Measurements from ENCODE around the gene BSND. TPM values are rescaled to one million over a fixed set of nuclear protein-coding genes. Genes with fewer than 3 reads are reported as not detected.

BSND gene
- total RNA-seq, 1 experiment from 2014 or later, result not detected

GRCh38 chr1:55060133-55060999 is 61.6 kb downstream of the BSND start:
- Histone ChIP-seq H3K9me2 (replicated peaks; ENCODE audit: low read length) (no peaks in the 10 kb centered on the region), H3K79me2 (ENCODE audit: low read length) (no peaks in the 10 kb centered on the region), H2AFZ (ENCODE audit: low read length) (no peak overlapping the region), H3K36me3 (ENCODE audit: low read depth, low read length) (no peaks in the 10 kb centered on the region), H3K9ac (ENCODE audit: low read length) (no peak overlapping the region), H4K20me1 (ENCODE audit: low read length) (no peaks in the 10 kb centered on the region), H3K4me2 (ENCODE audit: low read length) (no peak overlapping the region), H3K4me3 (ENCODE audit: low read length) (no peak overlapping the region), H3F3A (ENCODE audit: low read length, unreplicated experiment) (no peaks in the 10 kb centered on the region), H3K4me1 (ENCODE audit: insufficient read depth, low read length) (no peaks in the 10 kb centered on the region), H3K27me3 (ENCODE audit: low read length) (no peaks in the 10 kb centered on the region), H3K9me3 (ENCODE audit: low read length) (no peaks in the 10 kb centered on the region), H3K27ac (ENCODE audit: low read length) (no peak overlapping the region)
- intact Hi-C loops (cut with micrococcal nuclease), result no loop called here
- ChIA-PET CTCF (no interaction called here), POLR2A (ENCODE audit: unreplicated experiment) (no interaction called here)
- no TSS peak for BruUV-seq (replicated peaks)
- no peak for DNase-seq
- TF ChIP-seq EZH2 (IDR thresholded peaks at IDR 0.05; ENCODE audit: low read length, unreplicated experiment) (no peak), EZH2phosphoT487 (IDR thresholded peaks at IDR 0.05; ENCODE audit: borderline replicate concordance, low read length) (no peak), CTCF (conservative IDR thresholded peaks at IDR 0.05; ENCODE audit: low read depth, low read length) (no peak)
- ATAC-seq, result no peak

GRCh38 chr1:55061000-55061705 is 62.4 kb downstream of the BSND start:
- POLR2A ChIA-PET (ENCODE audit: unreplicated experiment), result no interaction called here
- no peak overlapping the region for H3K27ac ChIP-seq (ENCODE audit: low read length)

More at GRCh38 chr1:55061000-55061705, 62.4 kb downstream of the BSND start:
- H3K27me3 ChIP-seq (ENCODE audit: low read length), result no peaks in the 10 kb centered on the region
- no peak overlapping the region for H2AFZ ChIP-seq (ENCODE audit: low read length)
- TF ChIP-seq EZH2 (IDR thresholded peaks at IDR 0.05; ENCODE audit: low read length, unreplicated experiment) (no peak), EZH2phosphoT487 (IDR thresholded peaks at IDR 0.05; ENCODE audit: borderline replicate concordance, low read length) (no peak), CTCF (conservative IDR thresholded peaks at IDR 0.05; ENCODE audit: low read depth, low read length) (no peak)
- no peaks in the 10 kb centered on the region for H3K4me1 ChIP-seq (ENCODE audit: insufficient read depth, low read length)
- CTCF ChIA-PET, result no interaction called here
- intact Hi-C loops (cut with micrococcal nuclease), result no loop called here
- DNase-seq (no peak), ATAC-seq (no peak)
- no peaks in the 10 kb centered on the region for H3K9me2 ChIP-seq (replicated peaks; ENCODE audit: low read length)
- no peak overlapping the region for H3K9ac ChIP-seq (ENCODE audit: low read length)
- H3F3A ChIP-seq (ENCODE audit: low read length, unreplicated experiment), result no peaks in the 10 kb centered on the region
- H3K4me2 ChIP-seq (ENCODE audit: low read length), result no peak overlapping the region
- BruUV-seq (replicated peaks), result no TSS peak
- H3K36me3 ChIP-seq (ENCODE audit: low read depth, low read length), result no peaks in the 10 kb centered on the region
- H3K9me3 ChIP-seq (ENCODE audit: low read length), result no peaks in the 10 kb centered on the region
- H3K4me3 ChIP-seq (ENCODE audit: low read length), result no peak overlapping the region
- no peaks in the 10 kb centered on the region for H4K20me1 ChIP-seq (ENCODE audit: low read length)
- no peaks in the 10 kb centered on the region for H3K79me2 ChIP-seq (ENCODE audit: low read length)

Other genes with a start within 250 kb of the BSND start
- 3.5 and 5.0 TPM in 2 replicates for gene PARS2, start 234.4 kb upstream of the BSND start, total RNA-seq (2014; rRNA removed)
- gene TTC22, start 197.6 kb upstream of the BSND start, total RNA-seq (2014; rRNA removed), result 21.8 and 31.3 TPM in 2 replicates
- 166 TPM in 2 replicates for gene DHCR24, start 111.7 kb upstream of the BSND start, total RNA-seq (2014; rRNA removed)
- gene TMEM61, start 18.3 kb upstream of the BSND start, total RNA-seq (2014; rRNA removed), result 0.95 and 3.8 TPM in 2 replicates
- 6.0 and 6.8 TPM in 2 replicates for gene PCSK9, start 40.6 kb downstream of the BSND start, total RNA-seq (2014; rRNA removed)
- gene USP24, start 216.4 kb downstream of the BSND start, total RNA-seq (2014; rRNA removed), result 29.1 and 38.5 TPM in 2 replicates

Data from PC-3 (cell line).